Activated CD8-positive, alpha-beta T cell treated with anti-CD3 and anti-CD28 coated beads for 36 hours (primary cell): Measurements from ENCODE around the gene MPZL2. TPM values are rescaled to one million over a fixed set of nuclear protein-coding genes. Genes with fewer than 3 reads are reported as not detected.

Experiments used
- ATAC-seq: fragments of 200-7000 bp; cut with Tn5 transposase; one replicate; pipeline ENCODE4 v1.10.0; 2021; ENCODE audit warnings: mild to moderate bottlenecking, moderate library complexity
- CTCF ChIA-PET: fragments of 350-600 bp; sonication (Branson Sonifier 250); formaldehyde crosslinking; loops from one replicate; lab custom pipeline; 2021; ENCODE audit warnings: antibody characterized with exemption; lab: Charles Lee
- POLR2A ChIA-PET: fragments of 350-600 bp; sonication (Branson Sonifier 250); formaldehyde crosslinking; loops from one replicate; lab custom pipeline; 2021; ENCODE audit warnings: antibody characterized with exemption; lab: Charles Lee
- DNase-seq: peaks from one replicate; pipeline ENCODE4 v3.0.0-alpha.2; 2020
- H3K27ac Mint-ChIP-seq: one replicate; pipeline ENCODE4 v1.8.0; 2021; ENCODE audit warnings: mild to moderate bottlenecking, mixed read lengths
- H3K27me3 Mint-ChIP-seq: one replicate; pipeline ENCODE4 v1.8.0; 2021; ENCODE audit warnings: mixed read lengths
- H3K36me3 Mint-ChIP-seq: one replicate; pipeline ENCODE4 v1.8.0; 2021; ENCODE audit warnings: low read depth, mixed read lengths
- H3K4me1 Mint-ChIP-seq: one replicate; pipeline ENCODE4 v1.8.0; 2021; ENCODE audit warnings: low read depth, mixed read lengths
- H3K4me3 Mint-ChIP-seq: one replicate; pipeline ENCODE4 v1.8.0; 2021; ENCODE audit warnings: mild to moderate bottlenecking, moderate library complexity, mixed read lengths
- H3K9me3 Mint-ChIP-seq: one replicate; pipeline ENCODE4 v1.8.0; 2021; ENCODE audit warnings: mixed read lengths
- intact Hi-C: fragments of 100-400 bp; cut with micrococcal nuclease; formaldehyde crosslinking; loops from one replicate; pipeline ENCODE4 v1.10.0; 2022
- total RNA-seq, 2 experiments: library from RNA; stranded (reverse); gene quantifications; one replicate each; pipeline ENCODE4 v1.2.3, GENCODE V29; 2021
- TF ChIP-seq, protein P1 (sequence below): fragments of 200-600 bp; IDR thresholded peaks from one replicate; pipeline ENCODE4 v1.8.0; 2022; ENCODE audit warnings: antibody characterized with exemption, mild to moderate bottlenecking

MPZL2 gene
- total RNA-seq, 2 experiments from 2014 or later: 26.2 to 31.0 TPM

GRCh38 chr11:118289401-118289800 lies 25.3 kb upstream of the MPZL2 start:
- ATAC-seq (no peak), DNase-seq (no peak)
- no peak overlapping the region for H3K4me3 Mint-ChIP-seq
- ChIA-PET POLR2A (interaction anchor here (0.7 kb wide), 1 partner anchor 16 kb away, joined by 3 read pairs; no protein-coding TSS in a partner anchor), CTCF (interaction anchor here (1.0 to 5.8 kb wide), 13 partner anchors 9 to 147 kb away, joined by 3 to 53 read pairs (median 5); partner anchors contain the start of genes CD3E and JAML)
- no peaks in the 10 kb centered on the region for H3K36me3 Mint-ChIP-seq
- H3K27me3 Mint-ChIP-seq: no peaks in the 10 kb centered on the region
- intact Hi-C loops: no loop called here
- peaks cover 32% of the 10 kb centered on the region for H3K4me1 Mint-ChIP-seq
- H3K27ac Mint-ChIP-seq: no peak overlapping the region
- H3K9me3 Mint-ChIP-seq: peaks cover 5% of the 10 kb centered on the region
- TF ChIP-seq, protein P1, sequence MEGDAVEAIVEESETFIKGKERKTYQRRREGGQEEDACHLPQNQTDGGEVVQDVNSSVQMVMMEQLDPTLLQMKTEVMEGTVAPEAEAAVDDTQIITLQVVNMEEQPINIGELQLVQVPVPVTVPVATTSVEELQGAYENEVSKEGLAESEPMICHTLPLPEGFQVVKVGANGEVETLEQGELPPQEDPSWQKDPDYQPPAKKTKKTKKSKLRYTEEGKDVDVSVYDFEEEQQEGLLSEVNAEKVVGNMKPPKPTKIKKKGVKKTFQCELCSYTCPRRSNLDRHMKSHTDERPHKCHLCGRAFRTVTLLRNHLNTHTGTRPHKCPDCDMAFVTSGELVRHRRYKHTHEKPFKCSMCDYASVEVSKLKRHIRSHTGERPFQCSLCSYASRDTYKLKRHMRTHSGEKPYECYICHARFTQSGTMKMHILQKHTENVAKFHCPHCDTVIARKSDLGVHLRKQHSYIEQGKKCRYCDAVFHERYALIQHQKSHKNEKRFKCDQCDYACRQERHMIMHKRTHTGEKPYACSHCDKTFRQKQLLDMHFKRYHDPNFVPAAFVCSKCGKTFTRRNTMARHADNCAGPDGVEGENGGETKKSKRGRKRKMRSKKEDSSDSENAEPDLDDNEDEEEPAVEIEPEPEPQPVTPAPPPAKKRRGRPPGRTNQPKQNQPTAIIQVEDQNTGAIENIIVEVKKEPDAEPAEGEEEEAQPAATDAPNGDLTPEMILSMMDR: no peak

GRCh38 chr11:118287006-118287405 lies 22.9 kb upstream of the MPZL2 start:
- no peaks in the 10 kb centered on the region for H3K36me3 Mint-ChIP-seq
- intact Hi-C loops: no loop called here
- H3K27ac Mint-ChIP-seq: no peak overlapping the region
- peaks cover 53% of the 10 kb centered on the region for H3K4me1 Mint-ChIP-seq
- ChIA-PET POLR2A (interaction anchor here (0.6 to 1.7 kb wide), 5 partner anchors 61 to 1067 kb away, joined by 3 to 6 read pairs (median 3); partner anchors contain the start of gene JAML), CTCF (interaction anchor here (1.2 to 7.3 kb wide), 4 partner anchors 9 to 88 kb away, joined by 3 to 65 read pairs (median 28); no protein-coding TSS in a partner anchor)
- H3K9me3 Mint-ChIP-seq: peaks cover 5% of the 10 kb centered on the region
- no peak overlapping the region for H3K4me3 Mint-ChIP-seq
- H3K27me3 Mint-ChIP-seq: no peaks in the 10 kb centered on the region
- no peak for DNase-seq
- TF ChIP-seq, protein P1: no peak
- no peak for ATAC-seq

DNA sequence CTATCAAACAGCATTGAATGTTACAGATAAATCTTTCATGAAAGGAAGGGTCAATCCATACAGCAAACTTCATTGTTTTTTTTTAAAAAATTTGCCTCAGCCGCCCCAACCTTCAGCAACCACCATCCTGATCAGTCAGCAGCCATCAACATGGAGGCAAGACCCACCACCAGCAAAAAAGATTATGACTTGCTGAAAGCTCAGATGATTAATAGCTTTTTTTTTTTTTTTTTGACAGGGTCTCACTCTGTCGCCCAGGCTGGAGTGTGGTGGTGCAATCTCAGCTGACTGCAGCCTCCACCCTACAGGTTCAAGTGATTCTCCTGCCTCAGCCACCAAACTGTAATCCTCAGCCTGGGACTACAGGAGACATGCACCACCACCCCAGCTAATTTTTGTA lies 22.4 kb upstream of the MPZL2 start:
- Mint-ChIP-seq H3K9me3 (peaks cover 5% of the 10 kb centered on the region), H3K4me1 (peaks cover 53% of the 10 kb centered on the region), H3K27me3 (no peaks in the 10 kb centered on the region), H3K4me3 (no peak overlapping the region), H3K36me3 (no peaks in the 10 kb centered on the region), H3K27ac (no peak overlapping the region)
- intact Hi-C loops: no loop called here
- POLR2A ChIA-PET: interaction anchor here (1.2 to 1.7 kb wide), 2 partner anchors 61 to 62 kb away, joined by 3 to 6 read pairs; partner anchors contain the start of gene JAML
- DNase-seq (no peak), ATAC-seq (no peak)
- CTCF ChIA-PET: interaction anchor here (1.2 to 7.3 kb wide), 3 partner anchors 9 to 88 kb away, joined by 3 to 65 read pairs (median 53); no protein-coding TSS in a partner anchor
- TF ChIP-seq, protein P1: no peak

DNA sequence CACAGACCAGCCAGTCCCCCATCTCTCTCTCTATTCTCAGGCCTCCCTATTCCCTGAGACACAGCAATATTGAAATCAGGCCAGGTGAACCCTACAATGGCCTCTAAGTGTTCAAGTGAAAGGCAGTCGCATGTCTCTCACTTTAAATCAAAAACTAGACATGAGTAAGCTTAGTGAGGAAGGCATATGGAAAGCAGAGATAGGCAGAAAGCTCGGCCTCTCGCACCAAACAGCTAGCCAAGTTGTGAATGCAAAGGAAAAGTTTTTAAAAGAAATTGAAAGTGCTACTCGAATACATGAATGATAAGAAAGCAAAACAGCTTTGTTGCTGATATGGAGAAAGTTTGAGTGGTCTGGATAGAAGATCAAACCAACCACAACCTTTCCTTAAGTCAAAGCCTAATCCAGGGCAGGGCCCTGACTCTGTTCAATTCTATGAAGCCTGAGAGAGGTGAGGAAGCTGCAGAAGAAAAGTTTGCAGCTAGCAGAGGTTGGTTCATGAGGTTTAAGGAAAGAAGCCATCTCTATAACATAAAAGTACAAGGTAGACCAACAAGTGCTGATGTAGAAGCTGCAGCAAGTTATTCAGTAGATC lies 19.8 kb upstream of the MPZL2 start:
- TF ChIP-seq, protein P1: no peak
- H3K36me3 Mint-ChIP-seq: no peaks in the 10 kb centered on the region
- H3K27ac Mint-ChIP-seq: peak overlapping the region; percentile 89
- CTCF ChIA-PET: interaction anchor here (0.9 to 7.3 kb wide), 15 partner anchors 11 to 297 kb away, joined by 3 to 65 read pairs (median 4); partner anchors contain the start of genes CD3E, JAML and MPZL2
- ATAC-seq: peak; percentile 66
- intact Hi-C loops: no loop called here
- peaks cover 49% of the 10 kb centered on the region for H3K4me1 Mint-ChIP-seq
- peaks cover 3% of the 10 kb centered on the region for H3K9me3 Mint-ChIP-seq
- H3K4me3 Mint-ChIP-seq: peak overlapping the region; percentile 31
- H3K27me3 Mint-ChIP-seq: no peaks in the 10 kb centered on the region
- DNase-seq: peak; percentile 48
- POLR2A ChIA-PET: interaction anchor here (0.8 to 2.9 kb wide), 14 partner anchors 11 to 84 kb away, joined by 3 to 14 read pairs (median 3); partner anchors contain the start of genes CD3G, JAML and MPZL3
